ENCODE results near the gene TSPAN32.

TSPAN32 gene

DNA sequence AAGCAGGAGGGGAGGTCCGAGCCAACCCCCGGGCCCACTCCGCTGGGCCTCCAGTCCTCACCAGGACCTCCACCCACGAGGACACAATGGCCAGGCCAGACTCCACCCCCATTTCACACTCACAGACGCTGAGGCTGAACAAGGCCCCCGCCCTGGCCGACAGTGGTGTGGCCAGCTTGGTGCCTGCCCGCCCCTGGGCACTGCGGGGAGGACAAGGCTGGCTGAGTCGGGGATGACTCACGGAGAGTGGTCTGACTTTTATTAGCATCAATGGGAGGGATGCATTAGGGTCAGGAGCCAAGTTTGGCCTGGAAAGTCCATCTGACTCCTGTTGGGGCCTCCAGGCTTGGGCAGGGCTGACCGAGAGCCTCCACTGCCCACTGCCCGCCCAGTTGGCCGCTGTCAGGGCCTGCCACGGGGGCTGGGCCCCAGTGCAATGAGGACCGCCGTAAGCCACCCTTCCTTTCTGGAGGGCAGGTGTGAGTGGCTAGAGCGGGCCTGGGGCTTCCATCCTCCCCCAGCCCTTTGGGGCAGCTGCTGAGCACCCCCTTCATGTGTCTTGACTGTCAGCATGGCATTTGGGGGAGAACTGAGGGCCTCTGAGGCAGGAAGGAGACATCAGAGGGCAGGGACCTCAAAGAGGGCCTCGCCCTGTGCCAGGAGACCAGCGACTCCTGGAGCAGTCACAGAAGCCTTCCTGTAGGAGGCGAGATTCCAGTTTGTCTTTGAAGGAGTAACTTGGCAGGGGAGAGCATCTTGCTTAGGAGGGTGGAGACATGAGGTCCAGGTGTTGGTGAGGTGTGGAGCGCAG lies 10.6 kb downstream of the TSPAN32 start:
- DNase-seq (ENCODE audit: low spot score in 2 of 2): no peak
- H3K4me3 Mint-ChIP-seq: no peak overlapping the region
- peaks cover 23% of the 10 kb centered on the region for H3K4me1 Mint-ChIP-seq
- no peak overlapping the region for H3K27ac Mint-ChIP-seq
- no peak for ATAC-seq
- no peaks in the 10 kb centered on the region for H3K36me3 Mint-ChIP-seq
- H3K9me3 Mint-ChIP-seq: no peaks in the 10 kb centered on the region

DNA sequence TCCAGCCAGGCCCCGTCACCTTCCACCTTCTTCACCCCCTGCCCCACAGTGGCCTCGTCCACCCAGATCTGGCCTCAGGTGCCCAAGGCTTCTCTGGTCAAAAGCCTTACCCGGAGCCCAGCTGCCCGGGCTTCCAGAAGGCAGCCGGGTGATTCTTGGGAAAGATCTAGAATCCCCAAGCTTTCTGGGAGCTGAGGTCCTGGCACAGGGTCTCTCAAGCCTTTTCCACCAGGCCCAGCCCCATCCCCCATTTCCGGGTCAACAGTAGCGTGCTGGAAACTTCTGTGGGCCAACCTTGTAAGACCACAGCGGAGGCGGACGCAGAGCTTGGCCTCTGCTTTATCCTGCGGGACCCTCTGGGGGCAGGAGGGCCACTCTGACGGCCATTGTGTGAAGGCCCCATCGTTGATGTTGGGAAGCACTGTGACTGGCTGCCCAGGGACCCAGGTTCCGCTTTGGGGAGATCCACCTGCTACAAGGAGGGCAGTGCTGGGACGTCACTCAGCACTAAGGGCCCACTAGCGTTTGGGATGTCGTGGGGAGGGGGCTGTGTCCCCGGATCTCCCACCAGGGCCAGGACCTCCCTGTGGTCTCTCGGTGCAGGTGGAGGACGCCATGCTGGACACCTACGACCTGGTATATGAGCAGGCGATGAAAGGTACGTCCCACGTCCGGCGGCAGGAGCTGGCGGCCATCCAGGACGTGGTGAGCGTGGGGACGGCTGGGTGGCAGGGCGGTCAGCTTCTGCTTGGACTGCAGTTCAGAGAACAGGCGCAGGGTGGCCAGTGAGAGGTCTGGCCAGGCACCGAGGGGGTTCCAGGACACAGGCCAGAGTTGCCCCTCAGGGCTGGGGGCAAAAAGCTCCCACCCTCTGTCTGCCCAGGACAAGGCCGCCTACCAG lies 11.5 kb downstream of the TSPAN32 start:
- no peak overlapping the region for H3K4me3 Mint-ChIP-seq
- H3K27ac Mint-ChIP-seq: peak overlapping the region; percentile 48
- H3K4me1 Mint-ChIP-seq: peaks cover 20% of the 10 kb centered on the region
- DNase-seq (ENCODE audit: low spot score in 2 of 2): no peak
- ATAC-seq: no peak
- H3K36me3 Mint-ChIP-seq: no peaks in the 10 kb centered on the region
- H3K9me3 Mint-ChIP-seq: no peaks in the 10 kb centered on the region

DNA sequence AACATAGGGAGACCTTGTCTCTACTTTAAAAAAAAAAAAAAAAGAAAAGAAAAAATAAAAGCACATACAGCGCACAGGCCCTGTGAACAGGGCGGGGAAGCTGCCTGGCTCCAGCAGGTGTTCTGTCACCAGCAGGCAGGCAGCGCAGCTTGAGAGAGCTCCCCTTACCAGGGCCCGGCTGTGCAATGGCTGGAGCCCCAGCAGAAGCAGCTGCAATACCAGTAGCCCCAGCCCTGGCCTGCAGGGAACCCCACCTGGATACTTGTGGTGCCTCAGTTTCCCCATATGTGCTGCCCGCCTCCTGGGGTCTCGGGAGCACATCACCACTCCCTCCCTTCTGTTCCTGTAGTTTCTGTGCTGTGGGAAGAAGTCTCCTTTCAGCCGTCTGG lies 12.3 kb downstream of the TSPAN32 start:
- no peak for ATAC-seq

DNA sequence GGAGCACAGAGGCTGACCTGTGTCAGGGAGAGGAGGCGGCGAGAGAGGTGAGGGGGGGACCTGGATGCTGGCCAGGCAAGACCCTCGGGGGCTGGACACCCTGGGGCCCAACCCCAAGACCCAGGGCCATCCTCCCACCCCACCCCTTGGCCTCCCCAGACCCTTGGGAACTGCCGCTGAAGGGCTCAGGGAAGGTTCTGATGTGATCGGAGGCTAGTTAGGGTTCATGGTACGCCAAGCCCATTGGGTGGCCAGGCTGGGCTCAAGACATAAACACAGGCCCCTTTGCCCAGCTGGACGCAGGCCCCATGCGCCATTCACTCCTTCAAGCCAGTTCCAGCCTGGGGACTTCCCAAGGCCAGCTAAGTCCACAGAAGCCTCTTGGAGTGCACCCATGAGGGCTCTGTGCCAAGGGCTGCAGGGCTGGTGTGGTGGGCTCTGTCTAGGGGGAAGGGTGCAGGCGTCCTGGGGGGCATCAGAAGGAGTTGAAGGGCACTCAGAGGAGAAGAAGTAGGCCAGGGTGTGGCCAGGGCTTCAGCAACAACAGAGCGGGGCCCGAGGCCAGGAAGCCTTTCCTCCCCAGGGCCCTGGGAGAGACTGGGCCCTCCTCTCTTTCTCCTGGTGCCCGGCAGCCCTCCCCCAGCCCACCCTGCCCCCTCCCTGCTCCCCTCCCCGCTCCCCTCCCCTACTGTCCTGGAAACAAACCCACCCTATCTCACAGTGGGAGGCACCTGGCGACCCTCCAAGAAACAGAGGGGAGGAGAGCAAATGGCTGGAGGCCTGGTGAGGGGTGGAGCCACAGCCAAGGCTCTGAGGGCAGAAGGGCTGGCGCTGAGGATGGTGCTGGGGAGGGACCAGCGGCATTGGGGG lies 12.9 kb downstream of the TSPAN32 start:
- Mint-ChIP-seq H3K27ac (no peak overlapping the region), H3K9me3 (no peaks in the 10 kb centered on the region), H3K4me1 (peaks cover 20% of the 10 kb centered on the region), H3K36me3 (no peaks in the 10 kb centered on the region), H3K4me3 (no peak overlapping the region)
- DNase-seq (ENCODE audit: low spot score in 2 of 2): no peak
- ATAC-seq: no peak

More for the DNA sequence above, 12.3 kb downstream of the TSPAN32 start:
- Mint-ChIP-seq H3K4me3 (no peak overlapping the region), H3K9me3 (no peaks in the 10 kb centered on the region), H3K4me1 (peaks cover 20% of the 10 kb centered on the region), H3K36me3 (no peaks in the 10 kb centered on the region), H3K27ac (peak overlapping the region; percentile 48)
- DNase-seq (ENCODE audit: low spot score in 2 of 2): no peak

DNA sequence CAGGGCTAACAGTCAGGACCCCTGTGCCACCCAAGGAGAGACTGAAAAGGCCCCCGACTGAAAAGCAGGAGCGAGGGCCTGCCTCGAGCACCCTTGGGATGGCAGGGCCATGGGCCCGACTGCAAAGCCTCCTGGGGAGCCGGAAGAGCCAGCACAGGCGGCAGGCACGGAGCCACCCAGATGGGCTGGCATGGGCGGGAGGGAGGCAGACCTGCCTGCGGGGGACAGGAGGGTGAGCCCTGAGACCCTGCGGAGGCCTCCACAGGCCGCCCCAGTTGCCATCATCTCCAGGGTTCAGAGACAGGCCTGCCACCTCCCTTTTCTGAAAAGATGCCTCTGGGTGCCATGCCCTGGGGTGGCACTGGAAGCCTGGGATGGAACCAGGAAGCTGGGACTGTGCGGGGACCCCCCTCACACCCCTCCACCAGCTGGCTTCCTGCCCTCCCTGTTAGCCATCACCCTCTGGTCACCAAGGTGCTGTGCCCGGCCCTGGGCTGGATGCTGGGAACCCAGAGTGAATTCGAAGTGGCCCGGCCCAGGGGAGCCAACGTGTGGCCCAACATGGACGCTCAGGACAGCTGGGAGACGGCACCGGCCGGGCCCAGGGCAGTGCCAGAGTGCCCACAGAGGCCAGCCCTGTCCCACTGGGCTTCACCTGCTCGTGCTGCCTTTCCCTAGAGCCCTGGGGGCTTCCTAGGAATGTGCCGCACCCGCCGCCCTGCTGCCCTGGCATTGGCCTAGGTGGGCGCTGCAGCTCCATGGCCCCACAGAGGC lies 13.8 kb downstream of the TSPAN32 start:
- Mint-ChIP-seq H3K4me3 (no peak overlapping the region), H3K4me1 (peaks cover 20% of the 10 kb centered on the region), H3K9me3 (no peaks in the 10 kb centered on the region), H3K27ac (no peak overlapping the region), H3K36me3 (no peaks in the 10 kb centered on the region)
- ATAC-seq: no peak
- DNase-seq (ENCODE audit: low spot score in 2 of 2): no peak

DNA sequence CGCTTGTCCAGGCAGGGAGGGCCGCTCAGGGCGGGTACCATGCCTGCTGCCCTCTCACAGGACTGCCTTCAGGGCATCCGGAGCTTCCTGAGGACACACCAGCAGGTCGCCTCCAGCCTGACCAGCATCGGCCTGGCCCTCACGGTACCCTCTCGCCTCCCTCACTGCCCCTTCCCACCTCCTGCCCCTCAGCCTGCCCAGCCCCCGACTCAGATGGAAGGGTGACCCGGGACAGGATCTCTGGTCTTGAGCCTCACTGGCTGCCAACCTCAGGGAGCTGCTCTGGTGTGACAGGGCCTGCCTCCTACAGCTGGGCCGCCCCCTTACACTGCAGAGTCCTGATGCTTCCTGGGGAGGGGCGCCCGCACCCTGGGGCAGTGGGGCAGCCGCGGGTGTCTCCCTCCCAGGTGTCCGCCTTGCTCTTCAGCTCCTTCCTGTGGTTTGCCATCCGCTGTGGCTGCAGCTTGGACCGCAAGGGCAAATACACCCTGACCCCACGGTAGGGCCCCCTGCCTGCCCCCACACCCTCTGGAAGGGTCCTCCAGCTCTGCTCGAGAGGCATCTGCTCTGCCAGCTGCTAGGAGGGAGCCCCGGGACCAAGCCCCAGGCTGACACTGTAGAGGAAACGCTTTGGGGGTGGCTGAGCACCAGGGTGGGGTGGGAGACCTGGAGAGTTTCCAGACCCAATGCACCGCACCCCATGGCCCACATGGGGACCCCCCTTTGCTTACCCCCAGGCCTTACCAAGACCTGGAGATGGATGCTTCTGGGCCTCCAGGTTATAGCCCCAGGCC lies 14.6 kb downstream of the TSPAN32 start:
- Mint-ChIP-seq H3K27ac (peak overlapping the region; percentile 68), H3K9me3 (no peaks in the 10 kb centered on the region), H3K36me3 (no peaks in the 10 kb centered on the region), H3K4me3 (no peak overlapping the region), H3K4me1 (peaks cover 19% of the 10 kb centered on the region)
- ATAC-seq (no peak), DNase-seq (ENCODE audit: low spot score in 2 of 2) (no peak)

DNA sequence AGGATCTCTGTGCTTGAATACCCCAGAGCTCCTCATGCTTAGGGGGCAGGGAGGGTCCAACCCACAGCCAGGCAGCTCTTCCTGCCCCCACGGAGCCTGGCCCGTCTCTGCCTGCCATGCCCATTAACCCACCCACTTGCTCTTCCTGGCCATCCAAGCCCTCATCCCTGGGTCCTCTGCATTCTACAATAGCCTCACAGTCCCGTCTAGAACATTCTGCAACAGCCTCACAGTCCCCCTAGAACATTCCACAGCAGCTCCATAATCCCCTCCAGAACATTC lies 15.1 kb downstream of the TSPAN32 start:
- Mint-ChIP-seq H3K4me1 (peaks cover 14% of the 10 kb centered on the region), H3K9me3 (no peaks in the 10 kb centered on the region), H3K27ac (peak overlapping the region; percentile 68), H3K4me3 (no peak overlapping the region), H3K36me3 (no peaks in the 10 kb centered on the region)
- ATAC-seq (no peak), DNase-seq (ENCODE audit: low spot score in 2 of 2) (no peak)

DNA sequence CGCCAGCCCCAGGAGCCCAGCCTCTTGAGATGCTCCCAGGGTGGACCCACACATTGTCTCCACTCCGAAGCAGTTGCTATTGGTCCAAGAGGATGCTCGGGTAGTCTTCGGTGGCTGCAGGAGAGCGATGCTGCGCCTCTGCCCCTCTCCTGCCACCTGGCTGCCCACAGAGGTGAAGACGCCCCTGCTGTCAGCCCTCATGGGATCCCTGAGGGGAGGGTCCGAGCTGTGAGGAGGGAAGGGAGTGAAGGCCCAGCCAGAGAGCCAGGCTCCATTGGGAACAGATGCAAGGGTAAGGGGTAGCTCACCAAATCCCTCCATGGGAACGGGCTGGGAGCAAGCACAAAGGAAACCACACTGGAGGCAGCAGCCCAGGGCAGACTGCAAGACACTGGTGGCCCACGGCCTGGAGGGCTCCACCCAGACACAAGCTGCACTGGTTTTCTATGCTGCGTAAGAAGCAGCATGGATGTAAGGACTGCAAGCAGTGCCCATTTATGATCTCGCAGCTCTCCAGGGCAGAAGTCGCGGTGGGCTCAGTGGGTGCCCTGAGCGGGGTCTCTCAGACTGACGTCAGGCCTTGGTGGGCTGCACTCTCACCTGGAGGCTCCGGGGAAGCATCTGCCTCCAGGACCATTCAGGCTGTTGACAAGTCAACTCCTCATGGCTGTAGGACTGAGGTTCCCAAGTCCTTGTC lies 15.7 kb downstream of the TSPAN32 start:
- H3K4me1 Mint-ChIP-seq: peaks cover 14% of the 10 kb centered on the region
- H3K4me3 Mint-ChIP-seq: no peak overlapping the region
- H3K36me3 Mint-ChIP-seq: no peaks in the 10 kb centered on the region
- peak overlapping the region; percentile 68 for H3K27ac Mint-ChIP-seq
- H3K9me3 Mint-ChIP-seq: no peaks in the 10 kb centered on the region
- DNase-seq (ENCODE audit: low spot score in 2 of 2) (no peak), ATAC-seq (no peak)

DNA sequence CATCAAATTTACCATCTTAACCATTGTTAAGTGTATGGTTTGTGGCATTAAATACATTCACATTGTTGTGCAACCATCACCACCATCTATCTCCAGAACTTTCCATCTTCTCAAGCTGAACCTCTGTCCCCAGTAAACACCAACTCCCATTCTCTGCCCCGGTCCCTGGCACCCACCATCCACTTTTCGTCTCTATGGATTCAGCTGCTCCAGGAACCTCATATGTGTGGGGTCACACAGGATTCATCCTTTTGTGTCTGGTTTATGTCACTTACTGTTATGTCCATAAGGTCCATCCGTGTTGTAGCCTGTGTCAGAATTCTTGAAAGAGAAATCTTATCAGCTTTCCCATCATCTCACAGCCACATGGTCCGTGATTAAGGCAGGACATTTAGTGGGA lies 16.3 kb downstream of the TSPAN32 start:
- no peaks in the 10 kb centered on the region for H3K9me3 Mint-ChIP-seq
- DNase-seq (ENCODE audit: low spot score in 2 of 2) (no peak), ATAC-seq (no peak)
- H3K4me3 Mint-ChIP-seq: no peak overlapping the region
- peaks cover 14% of the 10 kb centered on the region for H3K4me1 Mint-ChIP-seq
- H3K27ac Mint-ChIP-seq: peak overlapping the region; percentile 65
- no peaks in the 10 kb centered on the region for H3K36me3 Mint-ChIP-seq

DNA sequence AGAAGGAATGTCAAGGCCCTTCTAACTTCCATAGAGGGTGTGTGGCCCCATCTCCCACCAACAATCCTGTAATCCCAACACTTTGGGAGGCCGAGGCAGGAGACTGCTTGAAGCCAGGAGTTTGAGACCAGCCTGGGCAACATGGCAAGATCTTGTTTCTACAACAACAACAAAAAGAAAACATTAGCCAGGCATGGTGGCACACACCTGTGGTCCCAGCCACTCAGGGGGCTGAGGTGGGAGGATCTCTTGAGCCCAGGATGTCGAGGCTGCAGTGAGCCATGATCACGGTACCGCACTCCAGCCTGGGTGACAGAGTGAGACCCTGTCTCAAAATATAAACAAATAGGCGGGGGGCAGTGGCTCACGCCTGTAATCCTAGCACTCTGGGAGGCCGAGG lies 16.9 kb downstream of the TSPAN32 start:
- H3K27ac Mint-ChIP-seq: no peak overlapping the region
- no peaks in the 10 kb centered on the region for H3K9me3 Mint-ChIP-seq
- no peak overlapping the region for H3K4me3 Mint-ChIP-seq
- no peaks in the 10 kb centered on the region for H3K36me3 Mint-ChIP-seq
- no peak for DNase-seq (ENCODE audit: low spot score in 2 of 2)
- peaks cover 9% of the 10 kb centered on the region for H3K4me1 Mint-ChIP-seq
- ATAC-seq: no peak

DNA sequence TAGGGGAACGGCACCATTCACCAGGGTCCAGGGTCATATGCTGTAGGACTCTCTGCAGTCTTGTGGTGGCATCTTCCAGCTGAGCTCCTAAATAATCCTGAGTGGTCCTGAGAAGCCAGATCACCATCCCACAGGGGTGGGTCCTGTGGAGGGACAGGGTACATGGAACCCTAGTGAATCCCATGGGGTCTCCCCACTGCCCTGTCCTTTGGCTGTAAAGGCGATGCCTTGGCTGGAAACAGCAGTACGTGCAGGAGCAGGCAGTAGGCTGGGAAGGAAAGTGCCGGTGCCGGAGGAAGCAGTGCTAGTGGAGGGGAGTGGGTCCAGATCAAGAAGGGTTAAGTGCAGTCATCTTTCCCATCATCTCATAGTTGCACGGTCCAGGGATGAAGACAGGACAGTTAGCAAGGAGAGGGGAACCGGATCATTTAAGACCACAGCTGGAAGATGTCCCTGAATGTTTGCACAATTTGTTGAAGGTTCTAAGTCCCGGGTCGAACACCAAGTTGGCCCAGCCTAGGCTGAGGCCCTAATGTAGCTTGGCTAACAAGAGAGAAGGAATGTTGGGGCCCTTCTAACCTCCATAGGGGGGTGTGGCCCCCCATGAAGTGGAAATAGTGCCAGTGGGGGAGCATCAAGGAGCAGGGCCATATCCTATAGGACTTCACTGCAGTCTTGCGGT lies 18.1 kb downstream of the TSPAN32 start:
- Mint-ChIP-seq H3K4me3 (no peak overlapping the region), H3K27ac (no peak overlapping the region), H3K9me3 (no peaks in the 10 kb centered on the region), H3K36me3 (no peaks in the 10 kb centered on the region), H3K4me1 (peaks cover 9% of the 10 kb centered on the region)
- no peak for ATAC-seq
- DNase-seq (ENCODE audit: low spot score in 2 of 2): no peak

DNA sequence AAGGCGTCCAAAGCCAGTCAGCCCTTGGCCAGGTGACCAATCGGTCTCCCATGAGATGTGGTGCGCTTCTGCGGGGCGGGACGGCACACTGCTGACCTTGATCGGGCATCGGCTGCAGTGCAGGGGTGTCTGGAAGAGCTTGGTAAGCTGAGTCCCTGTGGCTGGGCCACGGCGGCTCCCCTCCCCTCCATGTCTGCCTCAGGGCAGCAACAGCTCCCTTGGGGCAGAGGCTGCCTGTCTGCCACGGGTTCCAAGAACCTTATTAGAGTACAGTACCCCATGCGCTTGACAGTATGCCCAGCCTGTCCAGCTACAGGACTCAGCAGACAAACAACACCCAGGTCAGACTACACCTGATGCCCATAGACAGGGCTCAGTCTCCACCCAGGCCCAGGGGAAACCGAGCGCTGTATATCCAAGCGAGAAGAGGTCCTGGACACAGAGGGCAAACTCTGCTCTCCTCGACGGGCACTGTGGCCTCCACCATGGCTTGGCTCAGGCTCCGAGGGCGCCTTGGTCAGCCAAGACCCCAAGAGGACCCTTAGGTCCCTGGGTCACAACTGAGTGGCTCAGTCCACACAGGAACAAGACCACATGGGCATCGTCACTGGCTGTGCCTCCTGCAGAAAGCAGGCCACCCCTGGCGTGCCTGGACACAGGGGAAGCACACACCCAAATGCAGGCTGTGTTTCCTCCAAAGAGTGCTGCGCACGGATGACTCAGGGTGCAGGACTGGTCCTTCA lies 18.9 kb downstream of the TSPAN32 start:
- no peaks in the 10 kb centered on the region for H3K9me3 Mint-ChIP-seq
- H3K27ac Mint-ChIP-seq: no peak overlapping the region

DNA sequence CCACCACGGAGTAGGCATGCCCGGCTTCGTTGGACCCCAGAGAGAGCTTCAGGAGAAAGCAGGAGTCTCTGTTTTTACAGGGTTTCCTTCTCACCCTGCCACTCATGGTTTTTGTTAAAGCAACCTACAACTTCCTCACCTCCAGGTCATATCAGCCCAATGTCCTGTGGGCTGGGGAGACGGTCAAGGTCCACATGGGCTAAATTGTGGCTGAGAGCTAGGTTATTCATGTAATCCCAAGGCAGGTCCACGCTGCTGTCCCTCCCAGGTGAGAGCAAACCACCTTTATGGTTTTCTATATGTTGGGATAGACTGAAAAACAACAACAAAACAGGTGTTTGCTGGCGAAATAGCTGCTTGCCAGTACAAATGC lies 19.5 kb downstream of the TSPAN32 start:
- DNase-seq (ENCODE audit: low spot score in 2 of 2): no peak
- Mint-ChIP-seq H3K27ac (no peak overlapping the region), H3K4me1 (peaks cover 9% of the 10 kb centered on the region), H3K4me3 (no peak overlapping the region), H3K9me3 (no peaks in the 10 kb centered on the region), H3K36me3 (no peaks in the 10 kb centered on the region)
- ATAC-seq: no peak

More for the DNA sequence above, 18.9 kb downstream of the TSPAN32 start:
- H3K36me3 Mint-ChIP-seq: no peaks in the 10 kb centered on the region
- no peak overlapping the region for H3K4me3 Mint-ChIP-seq
- no peak for ATAC-seq
- no peak for DNase-seq (ENCODE audit: low spot score in 2 of 2)
- H3K4me1 Mint-ChIP-seq: peaks cover 9% of the 10 kb centered on the region

Data from stimulated activated effector memory CD8-positive, alpha-beta T cell treated with anti-CD3 and anti-CD28 coated beads, Interleukin-12 subunit alpha, Interleukin-12 subunit beta, amount 100 ng/mL, for 72 hours (primary cell).